Anterior cingulate cortex (tissue), 58 donors: ENCODE data around the gene WWOX.

Experiments used
- DNase-seq, 58 donors: peaks; one replicate each; lab custom pipeline; 2025; lab: John Stamatoyannopoulos, UW

Gene WWOX

GRCh38 chr16:78483124-78483992, 383.9 kb downstream of the WWOX start:
- DNase-seq: no peak

- DNase-seq: no peak
These were observed 385.1 kb downstream of the WWOX start for GRCh38 chr16:78484509-78485058.

DNA sequence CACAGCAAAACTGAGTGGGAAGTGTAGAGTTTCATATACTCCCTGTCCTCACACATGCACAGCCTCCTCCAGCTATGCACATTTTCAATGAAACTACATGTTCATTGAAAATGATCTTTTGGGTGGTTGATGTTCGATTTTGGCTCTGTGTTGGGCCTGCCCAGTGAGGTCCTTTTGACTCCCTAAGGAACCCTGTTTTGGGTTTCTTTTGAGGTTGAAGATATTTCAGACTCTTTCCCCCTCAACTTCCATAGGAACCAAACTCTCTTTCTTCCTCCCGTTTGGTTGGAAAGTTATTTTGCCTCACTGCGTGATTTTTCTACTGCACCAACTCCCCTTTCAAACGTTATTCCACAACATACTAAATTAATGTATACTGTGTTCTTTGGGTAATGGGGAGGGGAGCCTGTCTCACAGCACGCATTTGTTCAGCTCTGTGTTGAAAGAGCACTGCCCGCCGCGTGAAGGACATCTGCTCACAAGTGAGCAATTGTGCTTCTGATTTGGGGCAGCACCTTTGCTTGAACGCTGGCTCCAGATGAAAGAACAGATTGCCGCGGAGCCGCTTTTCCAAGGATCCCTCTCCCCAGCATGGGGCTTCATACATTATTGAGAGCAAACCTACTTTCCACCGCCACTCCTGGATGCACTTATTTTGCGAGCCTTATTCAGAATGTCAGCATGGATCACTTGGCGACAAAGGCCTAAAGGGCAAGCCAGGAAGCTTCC, 385.9 kb downstream of the WWOX start:
- DNase-seq: no peak

DNA sequence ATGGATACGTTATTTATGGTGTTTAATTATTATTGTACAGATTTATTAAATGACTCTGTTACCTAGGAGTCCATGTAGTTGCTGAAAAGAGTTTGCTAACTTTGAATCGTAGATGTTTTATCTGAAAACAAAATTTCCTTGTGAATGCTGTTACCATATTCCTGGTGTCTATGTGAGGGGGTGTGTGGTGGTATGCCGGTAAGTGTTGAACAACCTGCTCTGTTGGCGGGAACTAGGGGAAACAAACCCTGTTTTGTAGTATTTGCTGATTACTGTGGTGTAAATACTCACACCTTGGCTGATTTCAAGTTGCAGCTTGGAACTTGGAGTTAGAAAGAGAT, 386.4 kb downstream of the WWOX start:
- no peak for DNase-seq

DNA sequence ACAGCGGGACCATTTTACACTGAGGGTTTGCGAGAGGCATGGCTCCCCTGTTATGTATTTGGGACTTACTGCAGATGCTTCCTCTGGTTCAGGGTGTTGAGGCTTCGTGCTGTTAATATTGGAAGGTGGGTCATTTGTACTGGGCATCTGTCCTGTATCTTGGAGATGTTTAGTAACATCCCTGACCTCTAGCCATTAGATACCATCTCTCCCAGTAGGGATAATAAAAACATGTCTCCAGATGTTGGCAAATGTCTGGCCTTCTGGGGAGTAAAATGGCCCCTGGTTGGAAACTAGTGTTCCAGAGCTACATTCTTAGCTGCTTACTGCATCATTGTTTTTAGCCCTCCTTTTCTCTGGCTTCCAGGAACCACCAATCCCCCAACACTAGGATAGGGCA, 388.0 kb downstream of the WWOX start:
- DNase-seq: no peak

- no peak for DNase-seq
These were observed 389.6 kb downstream of the WWOX start for GRCh38 chr16:78489072-78489471.

DNA sequence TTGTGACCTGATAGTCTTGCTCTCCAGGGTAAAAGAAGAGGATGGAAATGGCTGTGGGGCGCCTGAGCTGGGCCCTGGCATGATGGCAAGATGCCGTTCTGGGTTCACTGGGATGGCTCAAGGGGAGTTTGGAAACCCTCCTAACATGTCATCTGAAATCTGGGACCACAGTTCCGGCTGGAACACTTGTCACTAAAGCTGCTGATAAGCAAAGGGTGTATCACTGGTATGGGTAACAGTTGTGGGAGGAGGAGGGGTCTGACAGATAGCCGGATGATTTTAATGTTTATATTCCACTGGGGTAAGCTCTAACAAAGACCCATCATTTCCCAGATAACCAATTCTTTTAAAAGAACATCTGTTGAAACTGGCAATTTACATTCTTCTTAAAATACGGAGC, 390.2 kb downstream of the WWOX start:
- DNase-seq: no peak

DNA sequence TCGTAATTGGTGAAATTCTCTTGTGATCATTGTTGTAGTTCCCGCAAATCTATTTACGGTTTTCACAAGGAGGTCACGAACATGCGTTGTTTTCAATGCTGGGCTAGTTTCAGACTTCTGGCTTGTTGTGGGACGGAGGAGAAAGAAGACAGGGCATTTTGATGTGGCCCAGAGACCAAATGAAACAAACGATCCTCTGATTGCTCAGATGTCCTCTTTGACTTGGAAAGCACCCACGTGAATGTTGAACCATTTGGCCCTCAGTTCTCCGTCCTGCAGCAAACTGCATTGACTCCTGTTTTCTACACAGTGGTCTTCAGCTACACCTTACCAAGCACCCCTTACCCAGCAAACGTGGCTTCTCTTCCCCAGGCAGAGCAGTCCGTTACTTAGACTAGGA, 391.0 kb downstream of the WWOX start:
- peak in 2 of 58 donors; percentile 27 to 56 for DNase-seq

DNA sequence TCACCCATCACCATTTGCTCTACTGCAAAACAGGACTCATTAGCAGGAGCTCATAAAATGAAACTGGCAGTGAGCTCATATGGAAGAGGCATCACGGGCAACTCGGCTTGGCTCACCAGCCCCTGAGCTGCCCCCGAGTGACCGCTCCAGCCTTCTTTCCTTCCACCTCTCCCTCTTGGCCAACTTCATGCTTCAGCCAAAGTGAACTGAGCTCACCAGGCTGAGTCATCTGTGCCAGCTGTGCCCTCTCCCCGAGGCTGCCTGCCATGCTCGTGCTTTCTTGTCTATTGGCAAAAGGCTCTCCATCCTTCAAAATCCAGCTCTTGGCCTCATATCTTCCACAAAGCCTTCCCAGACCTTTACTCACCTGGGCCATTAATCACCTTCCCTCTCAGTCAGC, 391.4 kb downstream of the WWOX start:
- DNase-seq: peak in 39 of 58 donors; percentile 5 to 75 (median 21)

GRCh38 chr16:78493573-78493972, 394.1 kb downstream of the WWOX start:
- DNase-seq: no peak

GRCh38 chr16:78494105-78494504, 394.7 kb downstream of the WWOX start:
- no peak for DNase-seq

- no peak for DNase-seq
These were observed 395.2 kb downstream of the WWOX start for GRCh38 chr16:78494674-78495073.

DNA sequence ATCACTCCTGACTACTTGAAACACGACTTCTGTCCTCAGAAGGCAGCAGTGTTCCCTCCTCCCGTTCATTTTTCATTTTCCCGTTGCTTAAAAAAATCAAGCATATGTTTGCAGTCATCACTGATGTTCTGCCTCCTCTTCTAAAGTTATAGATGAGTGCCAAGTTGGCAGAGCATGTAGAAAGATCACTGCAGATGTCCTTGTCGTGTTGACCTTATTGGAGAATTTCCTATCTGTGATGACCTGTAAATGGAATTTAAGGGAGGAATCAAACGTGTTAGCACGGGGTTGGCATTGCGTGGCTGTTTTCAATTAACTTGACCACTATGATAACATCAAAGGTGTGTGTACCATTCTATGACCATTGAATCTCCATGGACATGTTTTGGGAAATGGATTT, 396.7 kb downstream of the WWOX start:
- DNase-seq: no peak

- no peak for DNase-seq
These were observed 399.9 kb downstream of the WWOX start for GRCh38 chr16:78499399-78499798.

DNA sequence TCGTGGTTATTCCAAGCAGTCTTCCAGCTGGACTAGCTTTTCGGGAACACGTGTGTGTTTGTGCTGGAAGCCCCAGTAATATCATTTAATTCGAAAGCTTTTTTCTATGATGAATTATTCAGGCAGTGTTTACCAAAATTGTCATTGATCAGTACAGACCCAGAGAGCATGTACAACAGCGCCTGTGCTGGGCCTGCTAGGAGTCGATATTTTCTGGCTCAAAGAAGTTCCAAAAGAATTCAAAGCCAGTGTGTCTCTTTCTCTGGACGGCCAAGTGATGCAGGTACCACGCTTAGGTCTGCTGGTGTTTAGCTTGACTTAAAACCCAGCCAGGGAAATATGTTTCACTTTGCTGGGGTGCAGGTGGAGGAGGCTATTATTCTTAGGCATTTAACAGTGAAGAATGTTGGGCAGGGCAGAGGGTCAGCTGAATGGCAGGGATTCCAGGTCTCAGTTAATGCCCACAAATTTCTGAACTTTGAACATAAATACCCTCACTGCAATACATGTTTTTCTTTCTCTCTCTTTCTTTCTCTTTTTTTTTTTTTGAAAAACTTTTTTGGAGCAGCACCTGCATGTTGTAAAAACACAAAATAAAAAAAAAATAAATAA, 401.3 kb downstream of the WWOX start:
- DNase-seq: no peak

GRCh38 chr16:78501744-78502143, 402.3 kb downstream of the WWOX start:
- DNase-seq: no peak

- no peak for DNase-seq
These were observed 403.4 kb downstream of the WWOX start for GRCh38 chr16:78502812-78503350.

DNA sequence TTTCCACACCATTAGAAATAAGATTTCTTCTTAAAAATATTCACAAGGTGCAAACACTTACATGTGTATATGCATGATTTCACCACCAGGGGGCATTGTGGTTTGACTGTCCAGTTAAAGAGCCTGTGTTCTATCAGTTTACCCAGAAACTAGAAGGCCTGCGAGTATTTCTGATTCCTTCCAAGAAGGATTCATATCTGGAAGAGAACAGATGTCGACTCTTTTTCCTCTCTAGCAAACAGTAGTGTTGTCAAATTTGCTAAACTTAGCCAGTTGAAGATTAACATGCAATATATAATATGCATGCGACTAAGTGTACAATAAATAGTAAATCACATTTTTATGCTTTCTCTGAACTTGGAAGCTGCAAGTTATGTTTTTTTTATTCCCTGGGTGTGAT, 404.1 kb downstream of the WWOX start:
- peak in 39 of 58 donors; percentile 0 to 82 (median 24) for DNase-seq

DNA sequence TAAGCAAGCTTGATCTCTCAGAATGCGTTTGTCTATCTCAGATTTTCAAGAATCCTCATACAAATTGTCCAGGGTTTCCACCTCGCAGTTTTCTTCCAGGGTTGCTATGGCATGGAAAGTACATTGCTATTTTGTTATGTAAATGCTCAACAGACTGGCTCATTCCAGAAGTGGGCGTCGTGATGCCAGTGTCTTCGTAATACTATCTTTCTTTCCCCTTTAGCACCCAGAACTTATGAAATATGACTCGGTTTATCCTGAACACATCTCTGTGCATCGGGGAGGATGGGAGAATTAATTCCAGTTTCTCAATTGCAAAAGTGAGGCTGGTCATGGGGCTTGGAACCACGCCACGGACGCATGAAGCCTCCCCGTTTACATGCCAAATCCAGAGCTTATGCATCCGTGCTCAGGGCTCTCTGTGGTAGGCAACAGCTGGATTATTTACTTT, 405.0 kb downstream of the WWOX start:
- DNase-seq: peak in 7 of 58 donors; percentile 2 to 23 (median 9)

GRCh38 chr16:78505036-78505435, 405.6 kb downstream of the WWOX start:
- no peak for DNase-seq
